Measurements from ENCODE around the gene FCN2. TPM values are rescaled to one million over a fixed set of nuclear protein-coding genes. Genes with fewer than 3 reads are reported as not detected.
"Not testable (repeated sequence)": the region's sequence is repeated elsewhere in the genome, so short reads cannot be mapped to it uniquely, and the experiment has no call there.

Gene FCN2
- total RNA-seq, 1 donor from 2014 or later = 0.39 TPM

DNA sequence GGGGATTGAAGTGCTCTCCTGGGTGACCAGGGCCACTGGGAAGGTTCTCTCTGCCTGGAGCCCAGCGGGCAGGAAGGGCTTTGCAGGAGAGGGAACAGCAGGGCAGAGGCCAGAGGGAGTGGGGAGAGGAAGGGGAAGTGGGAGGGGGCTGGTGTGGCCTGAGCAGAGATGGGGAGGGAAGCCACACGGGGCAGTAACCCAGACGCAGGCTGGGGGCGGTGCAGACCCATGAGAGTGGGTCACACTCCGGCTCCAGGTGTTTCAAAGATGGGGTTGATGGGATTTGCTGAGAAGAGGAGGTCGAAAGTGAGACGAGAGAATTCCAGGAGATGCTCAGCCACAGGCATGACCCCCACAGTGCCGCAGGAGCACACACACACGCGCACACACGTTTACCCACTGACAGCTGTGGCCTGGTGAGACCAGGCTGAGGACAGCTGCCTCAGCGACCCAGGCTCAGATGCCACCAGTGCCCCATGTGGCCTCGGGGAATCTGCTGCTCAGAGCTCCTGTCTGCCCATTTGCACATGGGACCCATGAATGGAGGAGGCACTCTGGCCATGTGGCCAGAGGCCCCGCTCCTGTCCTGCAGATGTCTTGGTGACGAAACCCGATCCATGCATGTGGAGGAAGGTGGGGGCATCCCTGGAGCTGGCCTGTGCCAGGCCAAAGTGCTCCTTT, 32.7 kb upstream of the FCN2 start:
- DNase-seq = no peak

- no peak for DNase-seq
Measured at GRCh38 chr9:134848504-134848903, 32.1 kb upstream of the FCN2 start.

DNA sequence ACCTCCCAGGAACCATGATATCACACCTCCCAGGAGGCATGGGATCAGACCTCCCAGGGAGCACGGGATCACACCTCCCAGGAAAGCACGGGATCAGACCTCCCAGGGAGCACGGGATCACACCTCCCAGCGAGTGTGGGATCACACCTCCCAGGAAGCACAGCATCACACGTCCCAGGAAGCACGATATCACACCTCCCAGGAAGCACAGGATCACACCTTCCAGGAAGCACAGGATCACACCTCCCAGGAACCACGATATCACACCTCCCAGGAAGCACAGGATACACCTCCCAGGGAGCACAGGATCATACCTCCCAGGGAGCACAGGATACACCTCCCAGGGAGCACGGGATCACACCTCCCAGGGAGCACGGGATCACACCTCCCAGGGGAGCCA, 30.0 kb upstream of the FCN2 start:
- no peak for DNase-seq

- no peak for DNase-seq
Measured at GRCh38 chr9:134851020-134851419, 29.6 kb upstream of the FCN2 start.

- DNase-seq = no peak
Measured at GRCh38 chr9:134852906-134853654, 27.5 kb upstream of the FCN2 start.

DNA sequence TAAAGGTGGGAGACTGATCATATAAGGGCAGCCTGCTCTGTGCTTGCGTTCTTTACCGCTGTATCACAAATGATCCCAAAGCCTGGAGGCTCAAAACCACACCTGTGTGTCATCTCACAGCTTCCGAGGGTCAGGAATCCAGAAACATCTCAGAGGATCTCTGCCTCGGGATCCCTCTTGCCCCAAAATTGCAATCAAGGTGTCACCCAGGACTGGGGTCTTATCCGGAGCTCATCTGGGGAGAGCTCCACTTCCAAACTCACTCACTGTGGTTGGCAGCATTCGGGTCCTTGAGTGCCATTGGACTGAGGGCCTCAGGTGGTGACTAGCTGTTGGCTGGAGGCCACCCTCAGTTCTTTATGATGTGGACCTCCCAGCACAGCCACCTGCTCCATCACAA, 26.7 kb upstream of the FCN2 start:
- DNase-seq = no peak

GRCh38 chr9:134854541-134854981, 26.0 kb upstream of the FCN2 start:
- DNase-seq = no peak

DNA sequence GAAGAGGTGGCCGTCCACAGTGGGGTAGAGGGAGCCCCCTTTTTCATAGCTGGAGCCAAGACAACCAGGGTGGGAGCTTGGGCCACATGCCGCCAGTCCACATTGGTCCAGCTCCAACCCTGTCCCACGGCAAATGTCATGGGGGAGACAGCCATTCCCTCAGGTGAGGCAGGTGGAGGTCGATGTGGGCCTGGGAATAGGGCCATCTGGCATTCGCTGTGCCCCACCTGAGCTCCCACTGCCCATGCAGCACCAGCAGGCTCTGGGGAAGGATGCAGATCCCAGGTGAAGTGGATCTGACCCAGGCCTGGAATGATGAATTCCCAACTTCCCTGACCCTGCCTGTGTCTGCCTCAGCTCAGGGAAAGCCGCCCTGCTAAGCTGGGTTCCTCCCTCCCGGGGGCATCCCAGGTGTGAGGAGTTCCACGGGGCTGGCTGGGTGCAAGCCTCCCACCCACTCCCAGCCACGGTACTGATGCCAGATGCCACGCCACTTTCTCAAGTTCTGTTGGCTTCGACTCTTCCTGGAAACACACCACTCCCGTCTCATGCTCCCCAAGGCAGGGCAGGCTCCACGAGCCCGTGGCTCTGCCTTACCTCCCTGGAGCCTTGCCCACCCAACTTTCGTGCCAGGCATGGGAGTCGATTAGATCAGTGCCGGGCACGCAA, 25.2 kb upstream of the FCN2 start:
- DNase-seq = no peak

DNA sequence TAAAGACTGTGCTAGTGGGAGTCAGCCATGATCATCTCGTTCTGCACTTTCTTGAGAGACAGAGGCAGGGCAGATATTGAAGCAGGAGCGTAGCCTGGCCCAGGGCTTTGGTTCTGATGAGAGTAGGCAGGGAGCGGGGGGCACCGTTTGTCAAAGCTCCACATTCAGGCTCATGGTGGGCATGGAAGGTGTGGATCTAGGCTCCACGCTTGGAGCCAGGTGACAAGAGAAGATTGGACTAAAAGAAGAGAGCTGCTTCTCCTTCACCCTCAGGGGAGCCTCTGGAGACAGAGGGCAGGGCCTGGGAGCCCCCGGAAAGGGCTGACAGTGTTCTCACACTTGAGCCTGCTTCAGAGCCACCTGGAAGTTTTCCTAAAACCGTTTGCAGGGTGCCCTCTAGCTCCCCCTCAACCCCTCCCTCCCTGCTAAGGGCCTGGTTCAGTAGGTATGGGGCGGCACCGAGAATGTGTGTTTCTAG, 24.7 kb upstream of the FCN2 start:
- no peak for DNase-seq

- DNase-seq = not testable (repeated sequence)
Measured at GRCh38 chr9:134857451-134857850, 23.2 kb upstream of the FCN2 start.

DNA sequence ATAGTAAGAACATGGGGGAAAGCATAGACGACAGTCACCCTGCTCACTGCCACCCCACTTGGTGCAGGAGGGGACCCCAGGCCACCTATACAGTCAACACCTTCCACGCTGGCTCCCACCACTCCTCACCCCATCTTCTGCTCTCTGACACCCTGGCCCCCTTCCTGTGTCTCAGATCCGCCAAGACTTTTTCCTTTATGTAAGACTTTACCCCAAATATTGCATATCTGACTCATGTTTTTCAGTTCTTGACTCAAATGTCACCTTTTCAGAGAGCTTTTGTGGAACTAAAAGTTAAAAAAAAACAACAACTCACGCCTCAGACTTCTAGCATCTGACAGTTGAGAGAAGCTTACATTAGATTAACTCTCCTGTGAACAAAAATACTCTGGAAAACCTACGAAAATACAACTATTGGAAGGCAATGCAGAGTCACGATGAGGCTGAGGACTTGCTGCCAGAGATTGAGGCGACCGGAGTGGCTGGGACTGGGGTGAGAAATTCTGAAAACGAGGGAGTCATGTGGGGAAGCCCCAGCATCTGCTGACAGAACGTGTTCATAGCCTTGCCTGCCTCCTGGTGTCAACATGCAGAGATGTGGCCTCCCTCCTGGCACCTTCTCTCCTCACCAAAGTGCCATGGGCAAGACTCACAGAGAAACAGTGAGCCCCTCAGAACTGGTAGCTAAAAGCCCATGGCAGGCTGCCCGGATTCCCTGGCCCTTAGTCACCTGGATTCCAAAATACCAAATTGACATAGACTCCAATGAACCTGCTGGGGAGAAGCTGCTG, 22.4 kb upstream of the FCN2 start:
- DNase-seq = no peak

GRCh38 chr9:134860510-134860909, 20.1 kb upstream of the FCN2 start:
- DNase-seq = no peak

GRCh38 chr9:134861595-134862334, 18.8 kb upstream of the FCN2 start:
- DNase-seq = no peak

GRCh38 chr9:134863306-134863902, 17.2 kb upstream of the FCN2 start:
- no peak for DNase-seq

- DNase-seq = no peak
Measured at GRCh38 chr9:134863941-134864820, 16.4 kb upstream of the FCN2 start.

- DNase-seq = no peak
Measured at GRCh38 chr9:134864821-134865190, 15.8 kb upstream of the FCN2 start.

GRCh38 chr9:134867917-134868750, 12.5 kb upstream of the FCN2 start:
- no peak for DNase-seq

DNA sequence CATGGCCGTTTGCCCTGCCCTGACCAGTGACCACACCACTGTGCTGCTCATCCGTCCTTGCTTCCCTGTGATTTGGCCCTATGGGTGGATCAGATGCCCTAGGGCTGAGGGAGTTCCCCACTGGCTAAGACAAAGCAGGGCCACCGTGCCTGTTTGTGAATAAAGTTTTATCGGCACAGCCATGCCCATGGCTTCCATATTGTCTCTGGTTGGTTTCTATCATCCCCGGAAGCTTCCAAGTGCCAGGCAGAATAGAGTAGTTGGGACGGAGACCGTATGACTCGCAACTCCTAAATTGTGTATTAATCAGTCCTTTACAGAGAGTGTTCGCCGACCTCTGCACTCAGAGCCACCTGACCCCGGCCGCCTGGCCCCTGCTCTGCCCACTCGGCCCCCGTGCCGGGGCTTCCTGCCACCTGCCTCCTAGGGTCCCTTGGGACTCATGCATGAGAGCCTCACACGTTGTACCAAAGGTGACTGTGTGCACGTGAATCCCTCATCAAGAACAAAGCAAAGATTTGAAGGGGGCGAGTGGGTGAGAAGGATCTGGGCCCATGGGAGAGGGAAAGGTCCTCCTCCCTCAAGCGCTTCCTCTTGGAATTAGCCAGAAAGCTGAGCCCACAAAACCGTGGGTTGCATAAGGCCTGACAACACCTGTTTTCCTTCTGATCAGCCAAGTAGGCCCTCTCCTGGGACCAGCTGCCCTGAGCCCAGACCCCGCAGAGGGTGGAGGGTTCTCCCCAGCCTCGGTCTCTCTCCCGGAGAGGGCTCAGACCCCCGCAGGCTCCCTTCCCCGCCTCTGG, 11.7 kb upstream of the FCN2 start:
- no peak for DNase-seq
